Liver (tissue), 9 donors: ENCODE results near the gene CD300LD. TPM values are rescaled to one million over a fixed set of nuclear protein-coding genes. Genes with fewer than 3 reads are reported as not detected.
"Not testable (repeated sequence)": the region's sequence is repeated elsewhere in the genome, so short reads cannot be mapped to it uniquely, and the experiment has no call there.

Experiments used
- DNase-seq: peaks from one replicate; pipeline ENCODE4 v3.0.0-alpha.2; 2017; ENCODE audit warnings: low spot score
- H3K27ac ChIP-seq, 2 donors: one replicate each; pipeline ENCODE4 v1.7.0; 2013; ENCODE audit warnings: inconsistent platforms in 2 of 2, low read length in 2 of 2, control low read depth in 1 of 2, low read depth in 1 of 2, mild to moderate bottlenecking in 1 of 2
- H3K27me3 ChIP-seq, 4 donors: one replicate each; pipeline versions ENCODE4 v1.6.1 to v1.7.0; 2013; ENCODE audit warnings: low read length in 3 of 4, inconsistent platforms in 1 of 4, mild to moderate bottlenecking in 1 of 4, moderate library complexity in 1 of 4; ENCODE audit not compliant: control insufficient read depth in 4 of 4, insufficient read depth in 4 of 4
- H3K36me3 ChIP-seq, 4 donors: one replicate each; pipeline versions ENCODE4 v1.6.1 to v1.7.0; 2013; ENCODE audit warnings: low read length in 3 of 4, mild to moderate bottlenecking in 3 of 4, low read depth in 1 of 4, moderate library complexity in 1 of 4; ENCODE audit not compliant: control insufficient read depth in 4 of 4, insufficient read depth in 3 of 4
- H3K4me1 ChIP-seq, 4 donors: one replicate each; pipeline versions ENCODE4 v1.6.1 to v1.7.0; 2013; ENCODE audit warnings: low read length in 3 of 4, mild to moderate bottlenecking in 3 of 4, moderate library complexity in 1 of 4; ENCODE audit not compliant: control insufficient read depth in 4 of 4, insufficient read depth in 4 of 4
- H3K4me3 ChIP-seq, 3 donors: one replicate each; pipeline versions ENCODE4 v1.6.1 to v1.7.0; 2013; ENCODE audit warnings: low read length in 3 of 3, control low read depth in 1 of 3, low read depth in 1 of 3, mild to moderate bottlenecking in 1 of 3
- H3K9ac ChIP-seq, 2 donors: one replicate each; pipeline ENCODE4 v1.7.0; 2013; ENCODE audit warnings: low read length in 2 of 2, mild to moderate bottlenecking in 2 of 2, moderate library complexity in 2 of 2, control low read depth in 1 of 2, low read depth in 1 of 2
- H3K9me3 ChIP-seq, 4 donors: one replicate each; pipeline versions ENCODE4 v1.6.1 to v1.7.0; 2013; ENCODE audit warnings: low read length in 3 of 4; ENCODE audit not compliant: control insufficient read depth in 4 of 4
- ATF3 ChIP-seq: IDR thresholded peaks from 2 replicates; pipeline ENCODE4 v1.6.1; 2016; ENCODE audit warnings: antibody characterized with exemption
- CTCF ChIP-seq: fragments of 150-350 bp; IDR thresholded peaks from 2 replicates; pipeline ENCODE4 v1.5.1; 2017; ENCODE audit warnings: improper control_type of control experiment, low read depth, low read length; ENCODE audit not compliant: missing input control
- EGR1 ChIP-seq, 2 donors: IDR thresholded peaks; 2 replicates each; pipeline ENCODE4 v1.6.1; 2016 to 2018; ENCODE audit warnings: antibody characterized with exemption in 2 of 2, low read depth in 2 of 2
- FOXA1 ChIP-seq: IDR thresholded peaks from 2 replicates; pipeline ENCODE4 v1.6.1; 2016; ENCODE audit warnings: antibody characterized with exemption
- FOXA2 ChIP-seq: IDR thresholded peaks from 2 replicates; pipeline ENCODE4 v1.6.1; 2016; ENCODE audit warnings: antibody characterized with exemption
- GABPA ChIP-seq, 2 donors: IDR thresholded peaks in 1 of 2; conservative IDR thresholded peaks in 1 of 2; 2 replicates each; pipeline ENCODE4 v1.6.1; 2016; ENCODE audit warnings: antibody characterized with exemption in 2 of 2, mild to moderate bottlenecking in 1 of 2, moderate library complexity in 1 of 2
- HNF4A ChIP-seq, 2 donors: conservative IDR thresholded peaks; 2 replicates each; pipeline ENCODE4 v1.6.1; 2016; ENCODE audit warnings: antibody characterized with exemption in 2 of 2, mild to moderate bottlenecking in 2 of 2
- HNF4G ChIP-seq: IDR thresholded peaks from 2 replicates; pipeline ENCODE4 v1.6.1; 2016; ENCODE audit warnings: antibody characterized with exemption
- JUND ChIP-seq, 2 donors: IDR thresholded peaks; 2 replicates each; pipeline ENCODE4 v1.6.1; 2016; ENCODE audit warnings: antibody characterized with exemption in 2 of 2
- NR2F2 ChIP-seq: IDR thresholded peaks from 2 replicates; pipeline ENCODE4 v1.6.1; 2016; ENCODE audit warnings: antibody characterized with exemption
- RAD21 ChIP-seq, 2 donors: IDR thresholded peaks; 2 replicates each; pipeline ENCODE4 v1.6.1; 2016; ENCODE audit warnings: antibody characterized with exemption in 2 of 2, mild to moderate bottlenecking in 2 of 2
- RXRA ChIP-seq, 2 donors: IDR thresholded peaks; 2 replicates each; pipeline ENCODE4 v1.6.1; 2017 to 2018; ENCODE audit warnings: antibody characterized with exemption in 2 of 2, mild to moderate bottlenecking in 1 of 2
- SP1 ChIP-seq: IDR thresholded peaks from 2 replicates; pipeline ENCODE4 v1.6.1; 2018; ENCODE audit warnings: antibody characterized with exemption, mild to moderate bottlenecking
- TAF1 ChIP-seq: conservative IDR thresholded peaks from 2 replicates; pipeline ENCODE4 v1.6.1; 2016; ENCODE audit warnings: antibody characterized with exemption, mild to moderate bottlenecking
- YY1 ChIP-seq: IDR thresholded peaks from 2 replicates; pipeline ENCODE4 v1.6.1; 2016; ENCODE audit warnings: antibody characterized with exemption, mild to moderate bottlenecking
- ZBTB33 ChIP-seq: IDR thresholded peaks from 2 replicates; pipeline ENCODE4 v1.6.1; 2016; ENCODE audit warnings: antibody characterized with exemption
- WGBS: extraction: QIAGEN DNeasy Blood & Tissue Kit; methylation state at CpG from one replicate; pipeline ENCODE4 v1.1.7; 2013; 5-methylcytosine and 5-hydroxymethylcytosine counted together
- polyA plus RNA-seq, 2 donors: library from polyadenylated mRNA; stranded (reverse) in 1 of 2; unstranded in 1 of 2; fragments of 200-250 nt in 1 of 2; fragments of >200 nt in 1 of 2; fragmentation: Nextera tagmentation in 1 of 2; extraction: Ambion mirVana in 1 of 2; gene quantifications; one replicate each; pipeline versions ENCODE4 v1.2.1 to v1.2.3, GENCODE V29; 2013 to 2015
- total RNA-seq, 2 donors: library from RNA; depleted of rRNA; stranded (reverse); fragments of >200 nt; gene quantifications; one replicate each; pipeline ENCODE4 v1.2.3, GENCODE V29; 2014
- donor health status: healthy.
- donor health status: healthy.
- donor health status: healthy.
- donor health status: healthy.
- donor health status: healthy.

CD300LD gene
- total and polyA plus RNA-seq, 4 donors = 0.08 TPM; not detected in 3

- H3K9ac ChIP-seq = no peak overlapping the region
- H3K9me3 ChIP-seq = no peaks in the 10 kb centered on the region
- WGBS = 69% methylated on average over 6 of the region's 6 CpGs
- no peak overlapping the region for H3K27ac ChIP-seq
- H3K4me3 ChIP-seq = no peak overlapping the region
- no peak for TF ChIP-seq HNF4A (conservative IDR thresholded peaks at IDR 0.05)
- no peak for TF ChIP-seq CTCF
- TF ChIP-seq HNF4G = no peak
- H3K36me3 ChIP-seq = no peaks in the 10 kb centered on the region
- H3K4me1 ChIP-seq = no peaks in the 10 kb centered on the region
- no peak for DNase-seq
- peaks cover 0 to 2% (median 1%) of the 10 kb centered on the region in 4 donors for H3K27me3 ChIP-seq
Measured at GRCh38 chr17:74558882-74559519, 33.1 kb downstream of the CD300LD start.

- WGBS = 65% methylated on average over 4 of the region's 4 CpGs
Measured at GRCh38 chr17:74558402-74558801, 33.7 kb downstream of the CD300LD start.

DNA sequence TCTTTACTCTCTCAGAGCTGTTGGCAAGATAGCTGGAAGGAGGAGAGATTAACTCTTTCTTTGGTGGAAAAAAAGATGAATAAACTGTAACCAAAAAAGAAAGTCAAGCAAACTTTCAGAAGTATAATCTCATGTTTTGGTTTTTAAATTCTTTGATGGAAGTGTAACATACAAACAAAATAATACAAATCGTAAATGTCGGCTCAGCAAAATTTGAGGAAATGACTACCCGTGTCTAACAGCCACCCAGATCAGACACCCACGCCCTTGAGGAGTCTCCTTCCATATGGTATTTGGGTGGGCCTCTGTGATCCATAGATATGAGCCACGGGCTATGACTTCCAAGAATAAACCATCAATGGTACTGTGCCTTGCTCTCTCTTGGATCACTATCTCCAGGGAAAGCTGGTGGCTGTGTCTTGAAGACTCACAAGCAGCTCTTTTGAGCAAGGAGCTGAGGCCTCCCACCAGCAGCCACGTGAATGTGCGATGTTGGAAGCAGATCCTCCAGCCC lies 36.6 kb downstream of the CD300LD start:
- H3K36me3 ChIP-seq = no peaks in the 10 kb centered on the region
- no peaks in the 10 kb centered on the region for H3K4me1 ChIP-seq
- no peak overlapping the region for H3K9ac ChIP-seq
- TF ChIP-seq CTCF (no peak), RXRA (IDR thresholded peaks at IDR 0.05) (no peak), YY1 (no peak)
- DNase-seq = no peak
- no peaks in the 10 kb centered on the region for H3K27me3 ChIP-seq
- WGBS = 63% methylated on average over 7 of the region's 7 CpGs
- H3K9me3 ChIP-seq = no peaks in the 10 kb centered on the region
- H3K4me3 ChIP-seq = no peak overlapping the region
- H3K27ac ChIP-seq = no peak overlapping the region

More at GRCh38 chr17:74558402-74558801, 33.7 kb downstream of the CD300LD start:
- H3K4me3 ChIP-seq, H3K36me3 ChIP-seq, H3K27me3 ChIP-seq, H3K27ac ChIP-seq, H3K4me1 ChIP-seq, H3K9me3 ChIP-seq, H3K9ac ChIP-seq, DNase-seq: not testable (repeated sequence)

- TF ChIP-seq NR2F2 (no peak), RXRA (IDR thresholded peaks at IDR 0.05) (no peak), JUND (IDR thresholded peaks at IDR 0.05) (no peak), ZBTB33 (no peak), FOXA2 (no peak), GABPA (IDR thresholded peaks at IDR 0.05 in 1 of 2, conservative IDR thresholded peaks at IDR 0.05 in 1 of 2) (no peak), FOXA1 (no peak), ATF3 (no peak), YY1 (no peak), TAF1 (no peak), HNF4G (no peak), EGR1 (IDR thresholded peaks at IDR 0.05; ENCODE audit: low read depth in 2 of 2) (no peak), SP1 (no peak), HNF4A (conservative IDR thresholded peaks at IDR 0.05) (no peak), RAD21 (IDR thresholded peaks at IDR 0.05) (no peak)
- Histone ChIP-seq H3K36me3 (no peaks in the 10 kb centered on the region), H3K9me3 (no peaks in the 10 kb centered on the region), H3K4me1 (no peaks in the 10 kb centered on the region), H3K4me3 (no peak overlapping the region), H3K9ac (no peak overlapping the region), H3K27ac (no peak overlapping the region), H3K27me3 (no peaks in the 10 kb centered on the region)
- no peak for DNase-seq
- 57% methylated on average over 6 of the region's 6 CpGs for WGBS
Measured at GRCh38 chr17:74554909-74555308, 37.2 kb downstream of the CD300LD start.
